ENCODE results near the gene ZNF710.

GRCh38 chr15:90037961-90038631 lies 37.0 kb downstream of the ZNF710 start:
- TF ChIP-seq, protein P1, sequence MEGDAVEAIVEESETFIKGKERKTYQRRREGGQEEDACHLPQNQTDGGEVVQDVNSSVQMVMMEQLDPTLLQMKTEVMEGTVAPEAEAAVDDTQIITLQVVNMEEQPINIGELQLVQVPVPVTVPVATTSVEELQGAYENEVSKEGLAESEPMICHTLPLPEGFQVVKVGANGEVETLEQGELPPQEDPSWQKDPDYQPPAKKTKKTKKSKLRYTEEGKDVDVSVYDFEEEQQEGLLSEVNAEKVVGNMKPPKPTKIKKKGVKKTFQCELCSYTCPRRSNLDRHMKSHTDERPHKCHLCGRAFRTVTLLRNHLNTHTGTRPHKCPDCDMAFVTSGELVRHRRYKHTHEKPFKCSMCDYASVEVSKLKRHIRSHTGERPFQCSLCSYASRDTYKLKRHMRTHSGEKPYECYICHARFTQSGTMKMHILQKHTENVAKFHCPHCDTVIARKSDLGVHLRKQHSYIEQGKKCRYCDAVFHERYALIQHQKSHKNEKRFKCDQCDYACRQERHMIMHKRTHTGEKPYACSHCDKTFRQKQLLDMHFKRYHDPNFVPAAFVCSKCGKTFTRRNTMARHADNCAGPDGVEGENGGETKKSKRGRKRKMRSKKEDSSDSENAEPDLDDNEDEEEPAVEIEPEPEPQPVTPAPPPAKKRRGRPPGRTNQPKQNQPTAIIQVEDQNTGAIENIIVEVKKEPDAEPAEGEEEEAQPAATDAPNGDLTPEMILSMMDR (IDR thresholded peaks at IDR 0.05) = no peak
- no peak for TF ChIP-seq POLR2A (IDR thresholded peaks at IDR 0.05; ENCODE audit: low read depth)
- no peak for TF ChIP-seq POLR2AphosphoS5 (IDR thresholded peaks at IDR 0.05)
- TF ChIP-seq EP300 (IDR thresholded peaks at IDR 0.05) = no peak

Data from esophagus muscularis mucosa (tissue), 4 donors.